Neural progenitor cell (in vitro differentiated cells): ENCODE data around the gene C2. TPM values are rescaled to one million over a fixed set of nuclear protein-coding genes. Genes with fewer than 3 reads are reported as not detected.

Experiments
- DNase-seq: peaks from one replicate; pipeline ENCODE4 v3.0.0-alpha.2; 2016; ENCODE audit warnings: low spot score
- H2AFZ ChIP-seq: fragments of 200-600 bp; sonication (generic); replicated peaks from 2 replicates; pipeline ENCODE4 v1.6.1; 2016; ENCODE audit warnings: antibody characterized with exemption
- H3F3A ChIP-seq: fragments of 200-600 bp; sonication (generic); 2 replicates; pipeline ENCODE4 v1.6.1; 2016; ENCODE audit warnings: antibody characterized with exemption, low read depth
- H3K27ac ChIP-seq: fragments of 200-600 bp; sonication (generic); 2 replicates; pipeline ENCODE4 v1.5.1; 2016; ENCODE audit warnings: mild to moderate bottlenecking
- H3K27me3 ChIP-seq: fragments of 200-600 bp; sonication (generic); 2 replicates; pipeline ENCODE4 v1.6.1; 2016; ENCODE audit warnings: mild to moderate bottlenecking, moderate library complexity
- H3K36me3 ChIP-seq: fragments of 200-600 bp; sonication (generic); 2 replicates; pipeline ENCODE4 v1.5.1; 2016
- H3K4me1 ChIP-seq: fragments of 200-600 bp; sonication (generic); 2 replicates; pipeline ENCODE4 v1.6.1; 2016; ENCODE audit warnings: mixed run types
- H3K4me2 ChIP-seq: fragments of 200-600 bp; sonication (generic); 2 replicates; pipeline ENCODE4 v1.6.1; 2016
- H3K4me3 ChIP-seq: fragments of 200-600 bp; sonication (generic); 2 replicates; pipeline ENCODE4 v1.5.1; 2016
- H3K79me2 ChIP-seq: fragments of 200-600 bp; sonication (generic); 2 replicates; pipeline ENCODE4 v1.6.1; 2016; ENCODE audit warnings: low read depth
- H3K9ac ChIP-seq: fragments of 200-600 bp; sonication (generic); 2 replicates; pipeline ENCODE4 v1.6.1; 2016
- H3K9me3 ChIP-seq: fragments of 200-600 bp; sonication (generic); 2 replicates; pipeline ENCODE4 v1.5.1; 2016; ENCODE audit warnings: low read depth
- H4K20me1 ChIP-seq: fragments of 200-600 bp; sonication (generic); 2 replicates; pipeline ENCODE4 v1.6.1; 2016; ENCODE audit warnings: low read depth
- H3K27ac Mint-ChIP-seq: 3 replicates; pipeline ENCODE4 v1.8.0; 2021; ENCODE audit warnings: mixed read lengths
- H3K27me3 Mint-ChIP-seq: 2 replicates; pipeline ENCODE4 v1.8.0; 2022; ENCODE audit warnings: low read depth, mild to moderate bottlenecking, inconsistent platforms, moderate library complexity, mixed read lengths; ENCODE audit not compliant: insufficient read depth
- H3K36me3 Mint-ChIP-seq: 3 replicates; pipeline ENCODE4 v1.8.0; 2021; ENCODE audit warnings: mixed read lengths
- H3K4me1 Mint-ChIP-seq: 3 replicates; pipeline ENCODE4 v1.8.0; 2021; ENCODE audit warnings: mixed read lengths
- H3K4me3 Mint-ChIP-seq: 3 replicates; pipeline ENCODE4 v1.8.0; 2021; ENCODE audit warnings: mild to moderate bottlenecking, moderate library complexity, mixed read lengths
- H3K9me3 Mint-ChIP-seq: 3 replicates; pipeline ENCODE4 v1.8.0; 2020; ENCODE audit warnings: mixed read lengths
- CTCF ChIP-seq: fragments of 200-600 bp; sonication (generic); IDR thresholded peaks from 2 replicates; pipeline ENCODE4 v1.5.1; 2017; ENCODE audit warnings: antibody characterized with exemption, mild to moderate bottlenecking
- EZH2 ChIP-seq: fragments of 200-600 bp; sonication (generic); IDR thresholded peaks from 2 replicates; pipeline ENCODE4 v1.6.1; 2017; ENCODE audit warnings: antibody characterized with exemption, mild to moderate bottlenecking, moderate library complexity
- EZH2phosphoT487 ChIP-seq: fragments of 200-600 bp; sonication (generic); IDR thresholded peaks from 2 replicates; pipeline ENCODE4 v1.6.1; 2017; ENCODE audit warnings: antibody characterized with exemption
- total RNA-seq: library from RNA; depleted of rRNA; stranded (reverse); fragments of >200 nt; gene quantifications from 2 replicates; pipeline ENCODE4 v1.2.3, GENCODE V29; 2015; ENCODE audit warnings: low replicate concordance

C2 gene
- total RNA-seq, 1 donor from 2014 or later: 1.1 TPM

- Histone ChIP-seq H3K4me3 (no peak overlapping the region), H3K36me3 (no peaks in the 10 kb centered on the region), H3K4me2 (no peak overlapping the region), H3K9ac (no peak overlapping the region), H3F3A (peaks cover 23% of the 10 kb centered on the region), H3K4me1 (peaks cover 7% of the 10 kb centered on the region), H3K9me3 (no peaks in the 10 kb centered on the region), H3K79me2 (peaks cover 13% of the 10 kb centered on the region), H2AFZ (no peak overlapping the region), H3K27me3 (no peaks in the 10 kb centered on the region), H3K27ac (no peak overlapping the region), H4K20me1 (no peaks in the 10 kb centered on the region)
- H3K36me3 Mint-ChIP-seq: peaks cover 31% of the 10 kb centered on the region
- no peaks in the 10 kb centered on the region for H3K9me3 Mint-ChIP-seq
- no peak overlapping the region for H3K4me3 Mint-ChIP-seq
- DNase-seq: no peak
- H3K27ac Mint-ChIP-seq: no peak overlapping the region
- peaks cover 7% of the 10 kb centered on the region for H3K27me3 Mint-ChIP-seq
- H3K4me1 Mint-ChIP-seq: peaks cover 14% of the 10 kb centered on the region
- TF ChIP-seq CTCF: no peak
Measured at GRCh38 chr6:31967926-31968320, 40.4 kb downstream of the C2 start.

GRCh38 chr6:31968326-31968725, 40.8 kb downstream of the C2 start:
- no peak for TF ChIP-seq CTCF
- TF ChIP-seq EZH2phosphoT487: no peak
- TF ChIP-seq EZH2: no peak
- peaks cover 29% of the 10 kb centered on the region for H3K36me3 Mint-ChIP-seq
- Histone ChIP-seq H2AFZ (no peak overlapping the region), H3K27ac (no peak overlapping the region), H3K4me1 (peaks cover 7% of the 10 kb centered on the region), H4K20me1 (no peaks in the 10 kb centered on the region), H3K9me3 (no peaks in the 10 kb centered on the region), H3K9ac (no peak overlapping the region), H3K79me2 (peaks cover 17% of the 10 kb centered on the region), H3K4me3 (no peak overlapping the region), H3K4me2 (no peak overlapping the region), H3K36me3 (no peaks in the 10 kb centered on the region), H3F3A (peaks cover 24% of the 10 kb centered on the region), H3K27me3 (no peaks in the 10 kb centered on the region)
- H3K27ac Mint-ChIP-seq: no peak overlapping the region
- peaks cover 18% of the 10 kb centered on the region for H3K4me1 Mint-ChIP-seq
- peaks cover 10% of the 10 kb centered on the region for H3K27me3 Mint-ChIP-seq
- no peaks in the 10 kb centered on the region for H3K9me3 Mint-ChIP-seq
- no peak for DNase-seq
- no peak overlapping the region for H3K4me3 Mint-ChIP-seq

- no peak overlapping the region for H3K4me3 ChIP-seq
- Mint-ChIP-seq H3K4me1 (peaks cover 23% of the 10 kb centered on the region), H3K27ac (no peak overlapping the region), H3K4me3 (peak overlapping the region; percentile 69), H3K9me3 (no peaks in the 10 kb centered on the region), H3K27me3 (peaks cover 10% of the 10 kb centered on the region), H3K36me3 (peaks cover 31% of the 10 kb centered on the region)
- no peak overlapping the region for H2AFZ ChIP-seq
- TF ChIP-seq EZH2phosphoT487 (no peak), CTCF (no peak), EZH2 (no peak)
- H3K4me2 ChIP-seq: no peak overlapping the region
- H3K27ac ChIP-seq: no peak overlapping the region
- no peaks in the 10 kb centered on the region for H3K9me3 ChIP-seq
- no peaks in the 10 kb centered on the region for H3K36me3 ChIP-seq
- H3K9ac ChIP-seq: no peak overlapping the region
- H3K4me1 ChIP-seq: peaks cover 7% of the 10 kb centered on the region
- H4K20me1 ChIP-seq: no peaks in the 10 kb centered on the region
- peaks cover 24% of the 10 kb centered on the region for H3F3A ChIP-seq
- peaks cover 25% of the 10 kb centered on the region for H3K79me2 ChIP-seq
- DNase-seq: no peak
- no peaks in the 10 kb centered on the region for H3K27me3 ChIP-seq
Measured at GRCh38 chr6:31968791-31969711, 41.5 kb downstream of the C2 start.
